ENCODE data around the gene HMX3. TPM values are rescaled to one million over a fixed set of nuclear protein-coding genes. Genes with fewer than 3 reads are reported as not detected.
"Not testable (repeated sequence)": the region's sequence is repeated elsewhere in the genome, so short reads cannot be mapped to it uniquely, and the experiment has no call there.

The HMX3 gene
- total RNA-seq, 1 donor from 2014 or later, result not detected

DNA sequence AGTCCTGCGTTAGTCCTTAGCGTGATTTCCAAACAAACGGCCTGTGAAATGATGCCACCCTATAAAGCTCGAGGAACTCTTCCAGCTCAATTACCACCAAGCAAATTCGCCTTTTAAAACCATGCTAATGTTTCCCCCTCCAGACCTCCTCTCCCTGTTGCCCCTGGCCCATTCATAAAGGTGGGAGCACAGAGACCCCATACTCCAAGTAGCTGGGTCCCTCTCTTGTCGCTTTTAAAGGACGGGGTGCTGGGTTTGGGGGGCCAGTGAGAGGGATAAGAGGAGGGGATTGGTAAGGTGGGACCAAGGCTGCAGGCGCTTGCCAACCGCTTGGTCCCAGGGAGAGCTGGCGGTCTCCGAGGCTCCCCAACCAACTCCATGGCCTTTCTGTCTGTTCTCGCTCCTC, 13.4 kb downstream of the HMX3 start:
- DNase-seq, result no peak

DNA sequence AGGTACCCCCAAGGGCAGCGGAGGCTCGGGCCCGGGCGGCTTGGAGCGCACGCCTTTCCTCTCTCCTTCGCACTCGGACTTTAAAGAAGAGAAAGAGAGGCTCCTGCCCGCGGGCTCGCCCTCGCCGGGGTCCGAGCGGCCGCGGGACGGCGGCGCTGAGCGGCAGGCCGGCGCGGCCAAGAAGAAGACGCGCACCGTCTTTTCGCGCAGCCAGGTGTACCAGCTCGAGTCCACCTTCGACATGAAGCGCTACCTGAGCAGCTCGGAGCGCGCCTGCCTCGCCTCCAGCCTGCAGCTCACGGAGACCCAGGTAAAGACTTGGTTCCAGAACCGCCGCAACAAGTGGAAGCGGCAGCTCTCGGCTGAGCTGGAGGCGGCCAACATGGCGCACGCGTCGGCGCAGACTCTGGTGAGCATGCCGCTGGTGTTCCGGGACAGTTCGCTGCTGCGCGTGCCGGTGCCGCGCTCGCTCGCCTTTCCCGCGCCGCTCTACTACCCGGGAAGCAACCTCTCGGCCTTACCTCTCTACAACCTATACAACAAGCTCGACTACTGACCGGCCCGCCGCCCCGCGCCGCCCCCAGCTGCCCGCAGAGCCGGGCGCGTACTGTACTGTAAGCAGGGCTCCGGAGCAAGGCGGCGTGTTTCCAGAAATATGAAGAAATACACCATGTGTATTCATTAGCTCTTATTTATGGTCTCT, 13.9 kb downstream of the HMX3 start:
- peak; percentile 61 for DNase-seq

DNA sequence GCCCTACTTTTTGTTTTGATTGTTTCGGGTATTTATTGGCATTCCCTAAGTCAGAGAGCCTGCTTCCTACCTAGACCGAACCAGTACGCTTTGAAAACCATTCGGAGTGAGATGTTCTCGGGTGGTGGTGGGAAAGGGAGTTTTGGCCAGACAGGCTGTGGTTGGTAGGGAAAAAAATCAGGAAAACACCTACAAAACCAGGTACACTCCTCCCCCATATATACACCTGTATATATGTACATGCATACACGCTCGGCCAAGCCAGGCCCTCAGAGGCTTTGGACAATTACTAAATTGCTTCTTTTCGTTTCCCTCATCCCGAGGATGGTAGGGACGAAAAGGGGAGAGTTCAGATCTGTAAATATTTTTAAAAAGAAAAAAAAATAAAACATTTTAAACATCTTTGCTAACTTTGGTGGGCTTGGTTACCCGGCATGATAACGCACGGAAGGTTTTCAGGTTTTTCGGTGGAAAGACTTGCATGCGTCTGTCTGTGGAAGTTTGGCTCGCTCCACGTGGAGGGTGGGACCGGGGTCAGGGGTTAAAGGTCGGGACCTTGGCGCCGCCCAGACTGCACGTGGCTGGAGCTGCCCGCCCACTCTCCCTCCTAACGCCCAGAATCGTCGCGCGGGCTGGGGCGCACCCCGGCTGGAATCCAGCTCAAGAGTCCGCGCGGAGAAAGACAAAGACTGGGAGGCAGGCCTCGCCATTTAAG, 14.7 kb downstream of the HMX3 start:
- no peak for DNase-seq

DNA sequence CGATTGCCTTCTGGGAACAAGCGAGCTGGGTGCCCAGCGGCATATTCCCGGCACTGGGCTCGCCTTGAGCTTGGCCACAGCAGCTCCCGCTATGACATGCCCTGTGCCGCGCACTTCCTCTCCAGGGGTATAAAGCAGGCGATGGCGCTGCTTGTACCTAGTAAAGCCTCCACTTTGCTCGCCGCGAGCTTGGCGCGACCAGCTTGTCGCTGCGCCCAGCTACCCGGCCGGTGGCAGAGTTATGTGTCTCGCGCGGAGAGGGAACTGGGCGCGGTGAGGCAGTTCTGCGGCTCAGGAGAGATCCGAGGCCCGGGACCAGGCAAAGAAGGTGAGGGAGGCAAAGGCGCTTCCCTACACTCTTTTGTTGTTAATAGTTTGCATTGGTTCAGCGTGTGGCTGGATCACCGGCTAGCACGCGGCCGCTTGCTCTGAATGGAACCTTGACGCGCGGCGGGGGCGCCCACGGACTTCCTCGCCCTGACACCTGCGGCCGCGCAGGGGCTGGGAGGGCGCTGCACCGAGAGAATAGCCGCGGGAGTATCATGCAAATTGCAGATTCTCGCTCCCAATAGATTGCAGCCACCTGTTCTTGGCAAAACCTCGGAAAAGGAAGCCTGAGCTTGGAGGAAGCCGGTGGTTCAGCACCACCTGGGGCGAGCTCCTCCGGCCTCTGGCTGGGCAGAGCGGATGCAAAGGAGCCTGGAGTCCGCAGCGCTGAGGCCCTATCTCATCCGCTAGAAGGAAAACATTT, 15.4 kb downstream of the HMX3 start:
- peak; percentile 38 for DNase-seq

DNA sequence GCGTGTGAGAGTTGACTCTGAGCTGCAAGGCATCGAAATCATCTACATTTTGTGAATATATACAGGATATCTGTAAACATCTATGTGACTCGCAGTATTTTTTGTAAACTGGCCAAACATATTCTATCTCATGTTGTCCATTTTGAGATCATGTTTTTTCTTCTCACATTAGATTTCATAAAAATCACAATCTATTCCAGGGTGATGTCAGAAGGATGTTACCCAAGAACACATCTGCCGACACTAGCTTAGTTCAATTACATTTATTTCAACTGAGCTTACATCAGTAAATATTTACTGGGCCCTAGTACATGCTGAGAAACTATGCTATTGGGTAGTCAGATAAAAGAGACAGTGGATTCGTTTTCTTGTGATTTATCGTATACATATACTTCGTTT, 16.0 kb downstream of the HMX3 start:
- no peak for DNase-seq

DNA sequence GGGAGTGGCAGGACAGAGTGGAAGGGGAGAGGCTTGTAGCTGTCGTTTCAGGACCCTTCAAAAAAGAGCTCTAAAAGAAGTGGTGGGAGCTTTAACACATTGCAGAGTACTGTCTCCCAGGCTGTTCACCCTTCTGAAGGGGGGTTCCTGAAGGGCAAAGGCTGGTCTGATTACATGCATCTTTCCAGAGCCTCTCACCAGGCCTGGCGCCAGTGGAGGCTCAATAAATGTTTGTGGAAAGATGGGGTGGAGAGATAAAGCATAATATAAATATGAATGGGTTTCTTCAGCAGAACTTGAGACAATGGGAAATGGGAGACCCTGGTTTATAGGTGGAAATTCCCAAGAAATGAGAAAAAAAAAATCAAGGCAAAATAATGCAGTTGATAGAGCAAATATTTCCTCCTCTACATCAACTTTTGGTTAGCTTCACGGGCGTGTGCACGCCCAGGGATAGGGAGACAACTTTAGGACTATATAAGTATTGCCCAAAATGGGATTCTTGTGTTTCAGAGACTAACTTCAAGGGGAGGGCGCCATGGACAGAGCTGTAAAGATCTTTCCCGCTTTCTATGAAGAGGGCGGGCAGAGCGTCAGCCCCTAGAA, 17.8 kb downstream of the HMX3 start:
- no peak for DNase-seq

DNA sequence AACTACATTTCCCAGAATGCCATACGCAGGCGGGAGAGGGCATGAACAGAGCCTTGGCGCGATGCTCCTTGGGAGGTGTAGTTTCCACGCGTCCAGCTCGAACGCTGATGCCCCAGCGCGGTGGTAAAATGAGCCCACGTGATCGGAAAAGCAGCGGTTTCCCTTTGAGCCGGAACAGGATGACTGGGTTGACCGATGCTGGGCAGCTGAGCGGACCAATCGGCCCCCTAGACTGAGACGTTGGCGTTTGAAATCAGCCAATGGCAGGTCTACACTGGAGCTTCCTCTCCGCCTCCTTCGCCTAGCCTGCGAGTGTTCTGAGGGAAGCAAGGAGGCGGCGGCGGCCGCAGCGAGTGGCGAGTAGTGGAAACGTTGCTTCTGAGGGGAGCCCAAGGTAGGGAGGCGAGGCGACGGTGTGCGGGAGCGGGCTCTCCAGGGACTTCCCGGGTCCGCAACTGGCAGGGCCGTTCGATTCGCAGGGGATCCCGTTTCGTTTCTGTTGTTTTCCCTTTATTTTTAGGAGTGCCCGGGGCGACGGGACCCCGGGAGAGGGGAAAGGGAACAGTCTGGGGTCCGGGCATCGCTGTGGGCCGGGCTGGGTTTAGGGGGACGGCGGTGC, 18.4 kb downstream of the HMX3 start, which contains the start of gene BUB3:
Gene BUB3 (plus strand): TSS at position 311 of the 619 bp plus-strand sequence. CDS start 516 bp downstream, outside the sequence.
- peak; percentile 100 for DNase-seq

DNA sequence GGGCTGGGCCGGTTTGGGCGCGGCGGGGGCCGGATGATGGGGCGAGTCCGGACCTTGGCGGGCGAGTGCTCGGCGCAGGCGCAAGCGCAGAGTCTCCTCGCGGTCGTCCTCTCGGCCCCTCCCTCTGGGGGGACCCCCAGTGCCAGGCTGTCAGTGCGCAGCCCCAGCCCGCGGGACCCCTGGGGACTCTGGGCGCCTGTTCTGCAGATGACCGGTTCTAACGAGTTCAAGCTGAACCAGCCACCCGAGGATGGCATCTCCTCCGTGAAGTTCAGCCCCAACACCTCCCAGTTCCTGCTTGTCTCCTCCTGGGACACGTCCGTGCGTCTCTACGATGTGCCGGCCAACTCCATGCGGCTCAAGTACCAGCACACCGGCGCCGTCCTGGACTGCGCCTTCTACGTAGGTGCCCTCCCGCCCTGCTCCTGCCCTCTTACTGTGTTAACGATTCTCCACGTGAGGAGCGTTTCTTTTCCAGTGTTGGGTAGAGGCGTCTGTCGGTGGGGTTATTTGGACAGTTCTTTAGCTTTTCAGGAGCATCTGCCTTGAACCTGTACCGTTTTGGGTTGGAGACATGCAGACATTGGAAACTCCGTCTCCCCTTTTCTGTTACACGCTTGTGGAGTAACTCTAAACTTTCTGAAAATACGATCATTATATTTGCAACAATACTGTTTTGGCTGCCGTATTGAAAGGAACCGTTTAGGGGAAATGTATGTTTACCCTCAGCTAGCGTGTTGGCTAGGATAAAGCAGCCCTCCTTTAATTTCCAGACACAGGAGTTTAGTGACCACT, 19.1 kb downstream of the HMX3 start:
- DNase-seq, result peak; percentile 65

DNA sequence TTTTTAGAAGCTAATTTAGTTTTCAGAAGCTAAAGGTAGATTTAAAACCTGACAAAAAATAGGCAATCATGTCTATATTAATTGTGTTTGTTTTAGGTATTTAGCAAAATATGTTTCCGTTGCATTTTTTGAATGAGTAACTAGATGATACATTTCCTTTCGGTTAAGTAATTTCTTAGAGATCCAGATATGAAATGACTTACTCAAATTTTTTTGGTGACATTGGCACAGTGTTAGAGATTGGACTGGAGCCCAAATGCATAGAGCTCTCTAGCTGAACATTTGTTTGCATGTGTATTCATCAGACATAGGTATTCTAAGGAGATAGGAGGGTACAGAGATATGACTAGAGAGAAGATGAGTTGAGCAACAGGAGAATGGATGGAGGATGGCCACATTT, 20.3 kb downstream of the HMX3 start:
- DNase-seq, result peak; percentile 42

DNA sequence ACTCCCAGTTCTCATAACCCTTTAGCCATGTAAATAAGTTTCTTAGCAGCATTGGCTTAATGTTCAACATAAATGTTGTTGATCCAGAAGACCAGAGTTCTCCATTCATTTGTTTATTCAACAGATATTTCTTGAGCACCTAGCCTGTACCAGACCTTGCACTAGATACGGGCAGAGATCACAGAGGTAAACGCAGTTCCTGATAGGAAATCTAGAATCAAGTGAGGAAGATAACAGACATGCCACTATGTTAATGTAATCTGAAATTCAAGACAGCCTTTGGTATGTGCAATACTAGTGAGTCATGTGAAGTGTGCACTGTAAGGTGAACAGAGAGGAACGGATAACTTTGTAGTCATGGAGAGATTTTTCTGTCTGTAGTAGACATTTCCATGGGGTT, 21.4 kb downstream of the HMX3 start:
- no peak for DNase-seq

DNA sequence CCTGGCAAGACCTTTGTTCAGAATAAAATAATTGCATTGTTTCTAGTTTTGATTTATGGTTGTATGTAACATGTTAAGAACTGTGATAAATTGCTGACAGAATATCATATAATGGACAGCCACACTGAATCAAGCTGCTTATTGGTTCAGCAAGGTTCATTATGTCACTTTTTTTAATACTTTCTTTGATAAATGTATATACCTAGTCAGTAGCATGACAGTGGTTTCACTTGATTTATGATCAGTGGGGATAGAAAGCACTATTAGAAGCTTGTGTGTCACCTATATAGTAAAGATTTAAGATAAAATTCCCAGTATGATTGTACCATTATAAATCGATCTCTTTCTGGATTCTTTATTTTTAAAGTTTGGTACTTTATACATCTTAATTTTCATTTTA, 22.9 kb downstream of the HMX3 start:
- DNase-seq, result no peak

DNA sequence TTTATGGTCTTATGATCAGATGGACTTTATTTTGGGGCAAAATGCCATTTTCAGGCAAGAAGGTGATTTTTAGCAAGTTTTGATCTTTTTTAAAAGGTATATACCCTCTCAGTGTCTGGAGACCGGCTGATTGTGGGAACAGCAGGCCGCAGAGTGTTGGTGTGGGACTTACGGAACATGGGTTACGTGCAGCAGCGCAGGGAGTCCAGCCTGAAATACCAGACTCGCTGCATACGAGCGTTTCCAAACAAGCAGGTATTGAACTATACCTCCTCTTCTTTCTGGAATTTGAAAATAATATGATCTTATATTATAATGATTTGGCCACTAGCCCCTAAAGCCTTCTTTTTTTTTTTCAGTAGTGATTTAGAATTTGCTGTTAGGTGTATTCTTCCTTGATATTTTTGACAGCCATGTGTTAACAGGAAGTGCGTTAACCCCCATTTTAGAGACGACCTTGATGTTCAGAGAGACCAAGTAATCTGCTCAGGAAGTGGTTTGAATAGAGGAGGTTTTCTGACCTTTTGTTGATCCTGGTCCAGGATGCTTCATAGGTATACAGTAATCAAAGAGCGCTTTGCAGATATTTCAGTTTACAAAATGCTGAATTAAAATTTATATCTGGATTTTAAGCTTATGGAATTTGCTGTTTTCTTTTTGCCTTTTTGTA, 24.7 kb downstream of the HMX3 start:
- DNase-seq, result no peak

DNA sequence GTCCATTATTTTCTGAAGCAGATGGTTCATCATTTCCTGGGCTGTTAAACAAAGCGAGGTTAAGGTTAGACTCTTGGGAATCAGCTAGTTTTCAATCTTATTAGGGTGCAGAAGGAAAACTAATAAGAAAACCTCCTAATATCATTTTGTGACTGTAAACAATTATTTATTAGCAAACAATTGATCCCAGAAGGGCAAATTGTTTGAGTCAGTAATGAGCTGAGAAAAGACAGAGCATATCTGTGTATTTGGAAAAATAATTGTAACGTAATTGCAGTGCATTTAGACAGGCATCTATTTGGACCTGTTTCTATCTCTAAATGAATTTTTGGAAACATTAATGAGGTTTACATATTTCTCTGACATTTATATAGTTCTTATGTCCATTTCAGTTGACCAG, 28.5 kb downstream of the HMX3 start:
- no peak for DNase-seq

DNA sequence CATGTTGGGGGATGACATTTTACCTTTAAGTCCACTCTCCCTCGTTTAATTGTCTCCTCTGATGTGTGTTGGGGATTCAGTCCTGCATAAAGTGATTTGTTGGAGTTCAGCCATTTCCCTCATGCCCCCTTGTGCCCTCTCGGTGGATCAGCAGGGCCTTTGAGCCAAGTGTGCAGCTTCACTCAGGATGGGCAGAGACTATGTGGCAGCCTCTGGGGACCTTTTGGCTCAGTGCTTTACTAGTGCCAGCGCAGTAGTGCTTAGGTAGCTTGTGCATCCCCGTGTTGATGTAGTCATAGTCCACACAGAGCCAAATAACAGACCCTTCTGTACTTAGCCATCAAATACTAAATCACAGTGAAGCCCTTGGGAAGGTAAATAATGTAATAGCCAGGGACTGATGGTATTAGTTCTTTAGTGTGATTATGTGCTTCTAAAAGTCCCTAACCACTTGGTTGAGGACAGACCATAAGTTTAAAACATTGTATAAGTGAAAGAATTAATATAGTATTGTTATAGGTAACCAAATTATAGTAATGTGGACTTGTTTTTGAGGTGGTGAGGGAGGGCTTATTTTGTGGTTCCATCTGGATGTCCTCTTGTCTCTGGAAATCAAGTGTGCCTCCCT, 29.8 kb downstream of the HMX3 start:
- peak; percentile 24 for DNase-seq

DNA sequence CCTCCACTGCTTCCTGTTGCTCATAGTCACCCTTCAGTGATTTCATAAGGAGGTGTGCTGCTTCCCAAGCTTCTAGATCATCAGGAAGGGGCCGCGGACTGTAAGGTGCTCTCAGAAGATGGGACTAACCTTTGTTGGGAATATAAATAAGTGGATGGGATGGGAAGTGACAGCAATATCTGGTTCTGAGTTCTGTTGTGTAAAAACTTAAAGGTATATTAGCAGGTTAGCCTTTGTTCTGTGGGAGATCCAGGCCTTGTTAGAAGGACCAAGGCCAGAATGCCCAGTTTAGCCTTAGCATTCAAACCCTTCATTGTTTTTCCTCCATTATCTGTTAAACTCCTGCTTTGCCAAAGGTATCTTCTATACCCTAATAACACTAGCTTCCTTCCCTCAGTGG, 30.8 kb downstream of the HMX3 start:
- DNase-seq, result no peak

DNA sequence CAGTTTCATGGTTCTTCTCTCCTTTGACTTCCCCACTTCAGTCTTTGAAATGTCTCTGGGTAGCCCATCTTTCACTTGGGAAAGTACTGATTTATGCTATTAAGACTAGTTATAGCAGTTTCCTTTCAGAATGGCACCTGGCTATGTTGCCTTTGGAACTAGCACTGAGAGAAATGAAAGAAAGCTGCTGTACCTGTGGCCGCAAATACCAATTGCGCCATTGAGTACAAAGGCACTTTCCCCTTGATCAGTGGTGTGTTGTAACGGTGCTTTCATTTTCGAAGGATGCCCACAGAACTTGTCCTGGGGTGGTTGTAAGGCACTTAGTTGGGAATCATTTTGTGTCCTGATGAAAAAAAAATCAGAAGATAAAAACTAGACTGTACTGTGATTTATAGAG, 35.2 kb downstream of the HMX3 start:
- no peak for DNase-seq

DNA sequence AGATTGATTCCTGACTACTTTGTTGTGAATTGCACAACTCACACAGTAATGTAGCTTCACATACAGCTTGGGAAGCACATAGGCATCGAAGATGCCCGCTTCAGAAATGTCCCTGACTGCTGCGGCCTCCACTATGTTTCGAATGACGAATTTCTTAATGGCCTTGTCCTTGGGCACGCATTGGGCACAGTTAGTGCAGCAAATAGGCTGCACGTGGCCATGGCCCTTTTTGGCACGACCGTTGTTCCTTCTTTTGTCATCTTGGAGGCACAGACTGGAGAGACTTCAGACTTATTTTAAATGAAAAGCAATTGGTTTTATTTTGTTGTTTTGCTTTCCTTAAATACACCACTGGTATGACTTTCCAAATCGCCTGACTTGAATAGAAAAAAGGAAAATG, 35.8 kb downstream of the HMX3 start:
- not testable (repeated sequence) for DNase-seq

DNA sequence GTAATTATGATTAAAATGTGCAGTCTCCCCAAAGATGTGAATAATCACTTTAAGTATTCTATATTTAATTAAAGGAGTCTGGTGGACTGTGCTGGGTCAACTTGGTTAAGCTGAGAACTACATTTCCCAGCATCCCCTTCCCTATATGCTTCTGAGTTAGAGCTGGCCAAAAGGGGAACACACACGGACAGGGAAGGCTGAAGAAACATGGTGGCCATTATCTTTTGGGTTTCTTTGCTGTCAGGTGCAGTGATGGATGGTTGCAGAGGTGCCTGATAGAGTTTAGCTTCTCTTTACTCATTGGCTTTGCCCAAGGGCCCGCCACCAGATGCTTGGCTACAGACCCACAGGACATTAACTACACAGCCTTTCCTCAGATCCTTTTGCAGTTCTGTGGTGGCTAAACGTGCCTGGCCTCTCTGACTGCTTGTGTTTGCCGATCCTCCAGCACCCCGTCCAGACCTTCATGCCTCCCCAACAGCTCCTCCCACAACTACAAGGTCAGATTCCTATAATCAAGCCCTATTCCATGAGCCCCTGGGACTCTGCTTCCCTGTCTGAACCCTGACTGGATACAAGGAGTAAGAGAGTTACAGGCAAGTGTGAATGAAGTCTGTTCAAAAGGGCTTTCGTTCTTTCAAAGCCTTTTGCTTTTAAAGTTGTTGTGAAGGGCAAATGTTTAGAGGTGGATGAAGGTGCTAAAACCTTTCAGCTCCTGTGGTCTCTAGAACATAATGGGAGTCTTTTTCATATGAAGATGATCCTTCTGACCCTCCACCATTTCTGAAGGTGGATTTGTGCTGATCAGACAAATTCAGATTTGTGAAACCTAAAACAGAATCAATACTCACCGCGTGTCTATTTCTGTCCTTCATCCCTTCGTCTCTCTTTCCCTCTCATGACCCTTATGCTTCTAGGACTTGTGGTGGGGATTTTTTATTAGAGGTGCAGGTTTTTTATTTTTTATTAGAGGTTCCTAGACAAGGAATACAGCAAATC, 39.9 kb downstream of the HMX3 start:
- DNase-seq, result no peak

DNA sequence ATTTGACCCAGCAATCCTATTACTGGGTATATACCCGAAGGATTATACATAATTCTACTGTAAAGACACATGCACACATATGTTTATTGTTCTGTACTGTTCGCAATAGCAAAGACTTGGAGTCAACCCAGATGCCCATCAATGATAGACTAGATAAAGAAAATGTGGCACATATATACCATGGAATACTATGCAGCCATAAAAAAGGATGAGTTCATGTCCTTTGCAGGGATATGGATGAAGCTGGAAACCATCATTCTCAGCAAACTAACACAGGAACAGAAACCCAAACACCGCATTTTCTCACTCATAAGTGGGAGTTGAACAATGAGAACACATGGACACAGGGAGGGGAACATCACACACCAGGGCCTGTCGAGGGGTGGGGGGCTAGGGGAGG, 42.6 kb downstream of the HMX3 start:
- not testable (repeated sequence) for DNase-seq

Measured in dermis blood vessel endothelial cell (primary cell).